DOHH2 (cell line): Measurements from ENCODE around the gene TFDP1.

Source experiments
- H3F3A ChIP-seq: fragments of 200-600 bp; sonication (generic), shearing (Covaris generic); 2 replicates; pipeline ENCODE4 v1.6.0; 2016; ENCODE audit warnings: antibody characterized with exemption, mild to moderate bottlenecking; ENCODE audit not compliant: control insufficient read depth, insufficient read depth
- H3K27ac ChIP-seq: fragments of 200-600 bp; sonication (generic); 2 replicates; pipeline ENCODE4 v1.5.1; 2014; ENCODE audit warnings: low read depth, mild to moderate bottlenecking, low read length, moderate library complexity
- H3K27me3 ChIP-seq: fragments of 200-600 bp; sonication (generic); 2 replicates; pipeline ENCODE4 v1.6.1; 2014; ENCODE audit warnings: mild to moderate bottlenecking, low read length, mixed read lengths; ENCODE audit not compliant: control insufficient read depth
- H3K36me3 ChIP-seq: fragments of 200-600 bp; sonication (generic); 2 replicates; pipeline ENCODE4 v1.6.1; 2014; ENCODE audit warnings: mild to moderate bottlenecking, low read length, moderate library complexity, mixed read lengths; ENCODE audit not compliant: control insufficient read depth
- H3K4me1 ChIP-seq: fragments of 200-600 bp; sonication (generic); 2 replicates; pipeline ENCODE4 v1.6.1; 2014; ENCODE audit warnings: mild to moderate bottlenecking, low read length, mixed read lengths; ENCODE audit not compliant: control insufficient read depth
- H3K4me2 ChIP-seq: fragments of 200-600 bp; sonication (generic); 2 replicates; pipeline ENCODE4 v1.6.0; 2014; ENCODE audit warnings: mild to moderate bottlenecking, low read length, moderate library complexity
- H3K4me3 ChIP-seq: fragments of 200-600 bp; sonication (generic); 2 replicates; pipeline ENCODE4 v1.5.1; 2014; ENCODE audit warnings: mild to moderate bottlenecking, low read length, mixed read lengths
- H3K79me2 ChIP-seq: fragments of 200-600 bp; sonication (generic); 2 replicates; pipeline ENCODE4 v1.6.1; 2014; ENCODE audit warnings: mild to moderate bottlenecking, low read length, mixed read lengths; ENCODE audit not compliant: control insufficient read depth
- H3K9me2 ChIP-seq: fragments of 200-600 bp; sonication (generic); replicated peaks from 2 replicates; pipeline ENCODE4 v1.6.1; 2014; ENCODE audit warnings: mild to moderate bottlenecking, low read length, mixed read lengths; ENCODE audit not compliant: control insufficient read depth
- H3K9me3 ChIP-seq: fragments of 200-600 bp; sonication (generic); 2 replicates; pipeline ENCODE4 v1.6.1; 2014; ENCODE audit warnings: antibody characterized with exemption, low read length, mixed read lengths; ENCODE audit not compliant: control insufficient read depth, insufficient read depth
- H4K20me1 ChIP-seq: fragments of 200-600 bp; sonication (generic); 2 replicates; pipeline ENCODE4 v1.6.0; 2014; ENCODE audit warnings: low read depth, mild to moderate bottlenecking, antibody characterized with exemption, low read length, moderate library complexity; ENCODE audit not compliant: control insufficient read depth, insufficient read depth
- EZH2phosphoT487 ChIP-seq: fragments of 200-600 bp; sonication (generic); IDR thresholded peaks from 2 replicates; pipeline ENCODE4 v1.6.1; 2017; ENCODE audit warnings: borderline replicate concordance, mild to moderate bottlenecking, antibody characterized with exemption, low read length, moderate library complexity, mixed read lengths
- TF ChIP-seq, protein P1 (sequence below): fragments of 200-600 bp; sonication (generic); IDR thresholded peaks from one replicate; pipeline ENCODE4 v1.5.1; 2014; ENCODE audit warnings: antibody characterized with exemption, mild to moderate bottlenecking, low read depth, low read length; ENCODE audit not compliant: poor library complexity, severe bottlenecking

Gene TFDP1

DNA sequence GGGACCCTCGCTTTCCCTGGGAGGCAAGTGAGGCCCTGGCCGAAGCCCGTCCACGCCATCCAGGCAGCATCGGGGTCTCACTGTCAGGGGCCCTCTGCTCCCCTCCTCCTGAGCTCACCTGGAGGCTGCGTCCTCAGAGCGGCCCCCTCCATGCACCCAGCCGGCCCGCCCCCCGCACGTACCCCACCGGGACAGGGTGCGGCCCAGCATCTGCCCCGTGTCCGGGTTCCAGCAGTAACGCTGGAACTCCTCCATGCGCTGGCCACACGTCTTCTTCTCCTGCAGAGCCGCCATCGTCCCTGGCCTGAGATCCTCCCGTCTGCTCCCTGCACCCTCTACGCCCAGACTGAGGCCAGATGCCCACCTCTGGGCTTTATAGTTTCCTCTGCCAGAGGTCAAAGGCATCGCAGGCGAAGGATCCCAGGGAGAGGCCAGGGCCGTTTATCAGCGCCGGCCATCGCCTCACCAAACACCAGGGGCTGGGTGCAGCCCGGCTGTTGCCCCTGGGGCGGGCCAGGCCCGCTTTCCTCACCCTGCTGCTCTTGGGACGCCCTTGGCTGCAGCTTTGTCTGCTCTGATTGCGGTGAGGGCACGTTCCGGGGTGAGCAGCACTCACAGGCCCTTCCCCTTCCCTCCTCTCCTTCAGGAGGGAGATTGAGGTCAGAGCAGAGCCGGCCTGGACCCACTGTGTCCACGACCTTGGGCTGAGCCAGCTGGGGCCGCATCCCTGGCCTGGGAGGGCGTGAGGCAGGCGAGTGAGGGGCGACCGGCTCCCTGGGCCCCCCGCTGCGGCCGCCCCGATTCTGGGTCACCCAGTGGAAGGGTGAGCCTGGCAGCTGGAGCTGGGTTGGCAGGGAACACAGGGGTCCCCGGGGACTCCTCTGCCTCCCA is 73.5 kb downstream of the TFDP1 start, which contains the start of gene ATP4B:
Gene ATP4B, minus strand, starts transcription at position 348 of the 891 bp plus-strand sequence. Its CDS starts 54 bp downstream, at position 294.
- Histone ChIP-seq H3F3A (no peaks in the 10 kb centered on the region), H3K27me3 (0 out of 2 replicates have a peak, but pooled peaks cover 2% of the 10 kb centered on the region), H4K20me1 (no peaks in the 10 kb centered on the region), H3K9me3 (no peaks in the 10 kb centered on the region), H3K79me2 (no peaks in the 10 kb centered on the region), H3K9me2 (no peaks in the 10 kb centered on the region), H3K36me3 (no peaks in the 10 kb centered on the region), H3K4me1 (no peaks in the 10 kb centered on the region), H3K27ac (no peak within 1 kb of the TSS), H3K4me2 (no peak within 1 kb of the TSS), H3K4me3 (no peak within 1 kb of the TSS)
- TF ChIP-seq, protein P1, sequence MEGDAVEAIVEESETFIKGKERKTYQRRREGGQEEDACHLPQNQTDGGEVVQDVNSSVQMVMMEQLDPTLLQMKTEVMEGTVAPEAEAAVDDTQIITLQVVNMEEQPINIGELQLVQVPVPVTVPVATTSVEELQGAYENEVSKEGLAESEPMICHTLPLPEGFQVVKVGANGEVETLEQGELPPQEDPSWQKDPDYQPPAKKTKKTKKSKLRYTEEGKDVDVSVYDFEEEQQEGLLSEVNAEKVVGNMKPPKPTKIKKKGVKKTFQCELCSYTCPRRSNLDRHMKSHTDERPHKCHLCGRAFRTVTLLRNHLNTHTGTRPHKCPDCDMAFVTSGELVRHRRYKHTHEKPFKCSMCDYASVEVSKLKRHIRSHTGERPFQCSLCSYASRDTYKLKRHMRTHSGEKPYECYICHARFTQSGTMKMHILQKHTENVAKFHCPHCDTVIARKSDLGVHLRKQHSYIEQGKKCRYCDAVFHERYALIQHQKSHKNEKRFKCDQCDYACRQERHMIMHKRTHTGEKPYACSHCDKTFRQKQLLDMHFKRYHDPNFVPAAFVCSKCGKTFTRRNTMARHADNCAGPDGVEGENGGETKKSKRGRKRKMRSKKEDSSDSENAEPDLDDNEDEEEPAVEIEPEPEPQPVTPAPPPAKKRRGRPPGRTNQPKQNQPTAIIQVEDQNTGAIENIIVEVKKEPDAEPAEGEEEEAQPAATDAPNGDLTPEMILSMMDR, result no peak
- no peak for TF ChIP-seq EZH2phosphoT487

DNA sequence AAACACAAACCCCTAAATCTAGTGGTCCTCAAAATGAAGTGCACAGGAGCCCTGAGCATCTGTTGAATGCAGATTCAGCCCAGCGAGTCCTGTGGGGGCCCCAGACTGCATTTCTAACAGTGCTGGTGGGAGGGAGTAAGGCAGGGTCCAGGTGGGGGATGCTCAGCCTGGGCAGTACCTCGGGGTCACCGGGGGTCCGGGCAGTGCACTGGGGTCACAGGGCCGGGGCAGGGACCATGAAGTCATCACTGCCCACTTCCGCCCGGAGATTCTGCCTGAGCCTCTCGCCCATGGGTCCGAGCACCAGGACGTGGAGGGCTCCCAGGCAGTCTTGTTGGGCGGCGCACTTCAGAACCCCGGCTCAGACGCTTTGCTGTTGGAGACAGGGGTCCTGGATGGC is 74.3 kb downstream of the TFDP1 start:
- Histone ChIP-seq H3F3A (no peaks in the 10 kb centered on the region), H3K27ac (no peak overlapping the region), H4K20me1 (no peaks in the 10 kb centered on the region), H3K4me3 (no peak overlapping the region), H3K36me3 (no peaks in the 10 kb centered on the region), H3K79me2 (no peaks in the 10 kb centered on the region), H3K9me3 (no peaks in the 10 kb centered on the region), H3K4me1 (no peaks in the 10 kb centered on the region), H3K4me2 (no peak overlapping the region), H3K9me2 (no peaks in the 10 kb centered on the region), H3K27me3 (0 out of 2 replicates have a peak, but pooled peaks cover 2% of the 10 kb centered on the region)
- TF ChIP-seq, protein P1, result no peak
- no peak for TF ChIP-seq EZH2phosphoT487

DNA sequence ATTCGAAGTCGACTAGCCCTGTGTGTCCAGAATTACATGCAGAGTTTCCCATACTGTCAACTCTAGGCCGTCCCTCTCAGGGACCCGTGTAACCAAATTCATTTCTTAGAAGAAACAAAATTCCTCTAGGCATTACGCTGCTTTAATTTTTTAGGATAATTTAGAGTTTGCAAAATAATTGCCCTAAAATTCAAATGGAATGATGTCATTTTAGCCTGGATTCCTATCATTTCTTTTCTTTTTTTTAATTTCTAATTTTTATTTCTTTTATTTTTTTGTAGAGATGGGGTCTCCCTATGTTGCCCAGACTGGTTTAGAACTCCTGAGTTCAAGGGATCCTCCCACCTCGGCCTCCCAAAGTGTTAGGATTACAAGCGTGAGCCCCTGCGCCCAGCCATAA is 74.8 kb downstream of the TFDP1 start:
- H3K36me3 ChIP-seq, result no peaks in the 10 kb centered on the region
- H3K9me3 ChIP-seq, result no peaks in the 10 kb centered on the region
- H3K4me1 ChIP-seq, result no peaks in the 10 kb centered on the region
- TF ChIP-seq, protein P1, result no peak
- no peak for TF ChIP-seq EZH2phosphoT487
- no peaks in the 10 kb centered on the region for H3K79me2 ChIP-seq
- no peak overlapping the region for H3K4me2 ChIP-seq
- 0 out of 2 replicates have a peak, but pooled peaks cover 2% of the 10 kb centered on the region for H3K27me3 ChIP-seq
- no peaks in the 10 kb centered on the region for H3K9me2 ChIP-seq
- H4K20me1 ChIP-seq, result no peaks in the 10 kb centered on the region
- H3F3A ChIP-seq, result no peaks in the 10 kb centered on the region
- no peak overlapping the region for H3K27ac ChIP-seq
- no peak overlapping the region for H3K4me3 ChIP-seq
